H9 (cell line): ENCODE measurements around the gene HS6ST3. TPM values are rescaled to one million over a fixed set of nuclear protein-coding genes. Genes with fewer than 3 reads are reported as not detected.

Experiments
- DNase-seq: peaks from one replicate; pipeline ENCODE4 v3.0.0-alpha.2; 2017
- H2AFZ ChIP-seq: one replicate; pipeline ENCODE4 v1.6.1; 2013; ENCODE audit warnings: mild to moderate bottlenecking, low read length, control low read depth, moderate library complexity
- H2AK5ac ChIP-seq: 2 replicates; pipeline ENCODE4 v1.6.1; 2013; ENCODE audit warnings: low read length, control low read depth, mixed read lengths; ENCODE audit not compliant: insufficient read length
- H2BK120ac ChIP-seq: one replicate; pipeline ENCODE4 v1.6.1; 2013; ENCODE audit warnings: low read depth, mild to moderate bottlenecking, low read length, control low read depth, inconsistent platforms; ENCODE audit not compliant: poor library complexity, severe bottlenecking
- H2BK12ac ChIP-seq: 2 replicates; pipeline ENCODE4 v1.6.1; 2013; ENCODE audit warnings: low read length, control low read depth, mixed read lengths, low read depth; ENCODE audit not compliant: insufficient read length
- H2BK15ac ChIP-seq: 2 replicates; pipeline ENCODE4 v1.6.1; 2013; ENCODE audit warnings: low read depth, low read length, control low read depth
- H2BK20ac ChIP-seq: one replicate; pipeline ENCODE4 v1.6.1; 2013; ENCODE audit warnings: low read depth, mild to moderate bottlenecking, low read length, control low read depth, inconsistent platforms; ENCODE audit not compliant: poor library complexity, severe bottlenecking
- H2BK5ac ChIP-seq: 2 replicates; pipeline ENCODE4 v1.6.1; 2013; ENCODE audit warnings: low read length, control low read depth, mixed read lengths; ENCODE audit not compliant: insufficient read length
- H3K14ac ChIP-seq: 2 replicates; pipeline ENCODE4 v1.6.1; 2013; ENCODE audit warnings: low read length, control low read depth; ENCODE audit not compliant: insufficient read depth
- H3K18ac ChIP-seq: 2 replicates; pipeline ENCODE4 v1.6.1; 2013; ENCODE audit warnings: low read depth, mild to moderate bottlenecking, mixed read lengths, low read length, control low read depth; ENCODE audit not compliant: insufficient read length
- H3K23ac ChIP-seq: 2 replicates; pipeline ENCODE4 v1.6.1; 2013; ENCODE audit warnings: low read length, control low read depth, mixed read lengths, low read depth; ENCODE audit not compliant: insufficient read length
- H3K23me2 ChIP-seq: 2 replicates; pipeline ENCODE4 v1.6.1; 2013; ENCODE audit warnings: low read depth, mild to moderate bottlenecking, mixed read lengths, low read length, control low read depth; ENCODE audit not compliant: insufficient read length, poor library complexity, severe bottlenecking
- H3K27ac ChIP-seq: 2 replicates; pipeline ENCODE4 v1.5.1; 2013; ENCODE audit warnings: low read length, control low read depth, mixed read lengths, low read depth; ENCODE audit not compliant: insufficient read length
- H3K27me3 ChIP-seq: 2 replicates; pipeline ENCODE4 v1.6.1; 2013; ENCODE audit warnings: low read length, control low read depth, inconsistent platforms; ENCODE audit not compliant: insufficient read depth
- H3K4ac ChIP-seq: 2 replicates; pipeline ENCODE4 v1.6.1; 2013; ENCODE audit warnings: low read depth, mild to moderate bottlenecking, control low read depth, inconsistent platforms, low read length, moderate library complexity
- H3K4me1 ChIP-seq: 2 replicates; pipeline ENCODE4 v1.6.1; 2013; ENCODE audit warnings: low read length, control low read depth, inconsistent platforms; ENCODE audit not compliant: insufficient read depth
- H3K4me2 ChIP-seq: 2 replicates; pipeline ENCODE4 v1.6.1; 2013; ENCODE audit warnings: low read length, control low read depth, mixed read lengths; ENCODE audit not compliant: insufficient read length, insufficient read depth
- H3K56ac ChIP-seq: 2 replicates; pipeline ENCODE4 v1.6.1; 2013; ENCODE audit warnings: low read depth, mild to moderate bottlenecking, mixed read lengths, low read length, control low read depth; ENCODE audit not compliant: insufficient read length
- H3K79me1 ChIP-seq: 2 replicates; pipeline ENCODE4 v1.6.1; 2013; ENCODE audit warnings: low read depth, mild to moderate bottlenecking, moderate library complexity, low read length, control low read depth, inconsistent platforms; ENCODE audit not compliant: insufficient read depth, poor library complexity, severe bottlenecking
- H3K79me2 ChIP-seq: 2 replicates; pipeline ENCODE4 v1.6.1; 2013; ENCODE audit warnings: low read length, control low read depth, inconsistent platforms; ENCODE audit not compliant: insufficient read depth
- H3K9ac ChIP-seq: 2 replicates; pipeline ENCODE4 v1.6.1; 2013; ENCODE audit warnings: low read length, control low read depth, mixed read lengths; ENCODE audit not compliant: insufficient read length; ENCODE audit errors: extremely low read depth
- H3K9me3 ChIP-seq: one replicate; pipeline ENCODE4 v1.6.1; 2013; ENCODE audit warnings: low read depth, low read length, inconsistent platforms; ENCODE audit not compliant: control insufficient read depth
- H3T11ph ChIP-seq: one replicate; pipeline ENCODE4 v1.6.1; 2013; ENCODE audit warnings: mild to moderate bottlenecking, low read length, control low read depth, inconsistent platforms
- H4K20me1 ChIP-seq: one replicate; pipeline ENCODE4 v1.6.1; 2013; ENCODE audit not compliant: control insufficient read depth, insufficient read length, insufficient read depth
- H4K5ac ChIP-seq: 2 replicates; pipeline ENCODE4 v1.6.1; 2013; ENCODE audit warnings: low read depth, mild to moderate bottlenecking, mixed read lengths, low read length, control low read depth; ENCODE audit not compliant: insufficient read length
- H4K8ac ChIP-seq: replicated peaks from 2 replicates; pipeline ENCODE4 v1.6.1; 2013; ENCODE audit warnings: low read length, control low read depth, mixed read lengths, low read depth; ENCODE audit not compliant: insufficient read length
- H4K91ac ChIP-seq: 2 replicates; pipeline ENCODE4 v1.6.1; 2013; ENCODE audit warnings: low read depth, mild to moderate bottlenecking, moderate library complexity, mixed read lengths, low read length, control low read depth; ENCODE audit not compliant: insufficient read length
- H3K27ac Mint-ChIP-seq, 3 experiments: 2 replicates in 2 of 3; 3 replicates in 1 of 3; pipeline ENCODE4 v1.8.0; 2020 to 2021; ENCODE audit warnings: mixed read lengths in 3 of 3, mild to moderate bottlenecking in 1 of 3, moderate library complexity in 1 of 3
- H3K27me3 Mint-ChIP-seq: 2 replicates; pipeline ENCODE4 v1.8.0; 2021; ENCODE audit warnings: low read depth, mild to moderate bottlenecking, moderate library complexity, mixed read lengths
- H3K36me3 Mint-ChIP-seq, 3 experiments: 2 replicates in 2 of 3; 3 replicates in 1 of 3; pipeline ENCODE4 v1.8.0; 2020 to 2021; ENCODE audit warnings: low read depth in 3 of 3, mixed read lengths in 3 of 3; ENCODE audit not compliant: insufficient read depth in 1 of 3
- H3K4me1 Mint-ChIP-seq, 2 experiments: 2 replicates each; pipeline ENCODE4 v1.8.0; 2020; ENCODE audit warnings: mixed read lengths in 2 of 2
- H3K4me3 Mint-ChIP-seq, 2 experiments: 2 replicates in 1 of 2; 3 replicates in 1 of 2; pipeline ENCODE4 v1.8.0; 2020 to 2021; ENCODE audit warnings: mild to moderate bottlenecking in 2 of 2, mixed read lengths in 2 of 2, moderate library complexity in 1 of 2
- H3K9me3 Mint-ChIP-seq, 2 experiments: 2 replicates in 1 of 2; 3 replicates in 1 of 2; pipeline ENCODE4 v1.8.0; 2020; ENCODE audit warnings: mild to moderate bottlenecking in 2 of 2, mixed read lengths in 2 of 2, moderate library complexity in 1 of 2
- CTCF ChIP-seq: fragments of 200-600 bp; sonication (generic); conservative IDR thresholded peaks from 3 replicates; pipeline ENCODE4 v1.8.0; 2021; ENCODE audit warnings: antibody characterized with exemption, mild to moderate bottlenecking
- WGBS: extraction: QIAGEN DNeasy Blood & Tissue Kit; methylation state at CpG from one replicate; pipeline ENCODE4 v1.1.7; 2013; ENCODE audit warnings: missing lambda C conversion rate, low lambda C conversion rate, mixed read lengths; ENCODE audit not compliant: insufficient read length; ENCODE audit errors: extremely low coverage; 5-methylcytosine and 5-hydroxymethylcytosine counted together
- total RNA-seq: library from RNA; stranded (reverse); gene quantifications from 2 replicates; pipeline ENCODE4 v1.2.1, GENCODE V29; 2021

The HS6ST3 gene
- total RNA-seq, 1 experiment from 2014 or later, result 0.44 TPM

GRCh38 chr13:96632536-96633320 lies 542.8 kb downstream of the HS6ST3 start:
- H4K20me1 ChIP-seq, result no peaks in the 10 kb centered on the region
- no peak overlapping the region for H3K27ac ChIP-seq
- no peak overlapping the region for H2BK120ac ChIP-seq
- TF ChIP-seq CTCF, result no peak
- no peak overlapping the region for H3K4me3 Mint-ChIP-seq
- no peak overlapping the region for H3K23ac ChIP-seq
- no peaks in the 10 kb centered on the region for H3K4me1 ChIP-seq
- H3K79me2 ChIP-seq, result no peaks in the 10 kb centered on the region
- no peaks in the 10 kb centered on the region for H3K23me2 ChIP-seq
- no peak overlapping the region for H3K4me2 ChIP-seq
- H3K9me3 Mint-ChIP-seq, result no peaks in the 10 kb centered on the region
- H3K4ac ChIP-seq, result no peak overlapping the region
- no peak overlapping the region for H2BK20ac ChIP-seq
- WGBS, result no CpG with 5 or more reads among the region's 11 CpGs
- no peaks in the 10 kb centered on the region for H3K27me3 Mint-ChIP-seq
- H2AFZ ChIP-seq, result no peak overlapping the region
- no peak overlapping the region for H4K91ac ChIP-seq
- no peak overlapping the region for H4K5ac ChIP-seq
- H3K9ac ChIP-seq, result no peak overlapping the region
- no peak overlapping the region for H3K27ac Mint-ChIP-seq
- no peak overlapping the region for H3K56ac ChIP-seq
- H3K36me3 Mint-ChIP-seq, result no peaks in the 10 kb centered on the region
- H3K14ac ChIP-seq, result no peak overlapping the region
- H2BK15ac ChIP-seq, result no peak overlapping the region
- no peaks in the 10 kb centered on the region for H3K9me3 ChIP-seq
- H2BK5ac ChIP-seq, result no peak overlapping the region
- no peaks in the 10 kb centered on the region for H3K4me1 Mint-ChIP-seq
- no peak overlapping the region for H2AK5ac ChIP-seq
- H3T11ph ChIP-seq, result no peak overlapping the region
- no peak overlapping the region for H4K8ac ChIP-seq
- no peak for DNase-seq
- no peaks in the 10 kb centered on the region for H3K79me1 ChIP-seq
- no peaks in the 10 kb centered on the region for H3K27me3 ChIP-seq
- no peak overlapping the region for H2BK12ac ChIP-seq
- H3K18ac ChIP-seq, result no peak overlapping the region
